HEK293 (cell line): ENCODE data around the gene PLOD3.

ENCODE experiments used
- GLIS2 ChIP-seq: fragments of 450-650 bp; formaldehyde crosslinking; IDR thresholded peaks from 2 replicates; pipeline ENCODE4 v1.5.1; 2016; ENCODE audit warnings: missing biosample characterization, missing genetic modification characterization
- IKZF3 ChIP-seq: fragments of 450-650 bp; IDR thresholded peaks from 2 replicates; pipeline ENCODE4 v1.5.0; 2018; ENCODE audit warnings: missing biosample characterization, mild to moderate bottlenecking, missing genetic modification characterization, moderate library complexity
- MYNN ChIP-seq: fragments of 450-650 bp; formaldehyde crosslinking; IDR thresholded peaks from 2 replicates; pipeline ENCODE4 v1.5.1; 2016; ENCODE audit warnings: missing biosample characterization, missing genetic modification characterization, borderline replicate concordance
- MZF1 ChIP-seq: fragments of 450-650 bp; formaldehyde crosslinking; IDR thresholded peaks from 2 replicates; pipeline ENCODE4 v1.5.1; 2017; ENCODE audit warnings: missing biosample characterization, missing genetic modification characterization, borderline replicate concordance
- PRDM2 ChIP-seq: fragments of 450-650 bp; formaldehyde crosslinking; IDR thresholded peaks from 2 replicates; pipeline ENCODE4 v1.5.1; 2016; ENCODE audit warnings: missing biosample characterization, missing genetic modification characterization, borderline replicate concordance
- ZBTB8A ChIP-seq: fragments of 450-650 bp; formaldehyde crosslinking; IDR thresholded peaks from 2 replicates; pipeline ENCODE4 v1.5.1; 2016; ENCODE audit warnings: missing biosample characterization, missing genetic modification characterization
- ZNF148 ChIP-seq: fragments of 450-650 bp; formaldehyde crosslinking; IDR thresholded peaks from 2 replicates; pipeline ENCODE4 v1.5.0; 2017; ENCODE audit warnings: missing biosample characterization, missing genetic modification characterization, borderline replicate concordance
- ZNF23 ChIP-seq: fragments of 450-650 bp; formaldehyde crosslinking; IDR thresholded peaks from 2 replicates; pipeline ENCODE4 v1.5.1; 2016; ENCODE audit warnings: missing biosample characterization, missing genetic modification characterization, borderline replicate concordance
- ZNF366 ChIP-seq: fragments of 450-650 bp; formaldehyde crosslinking; conservative IDR thresholded peaks from 2 replicates; pipeline ENCODE4 v1.5.1; 2016; ENCODE audit warnings: missing biosample characterization, missing genetic modification characterization
- ZNF48 ChIP-seq: fragments of 450-650 bp; formaldehyde crosslinking; IDR thresholded peaks from 2 replicates; pipeline ENCODE4 v1.5.1; 2016; ENCODE audit warnings: missing biosample characterization, missing genetic modification characterization
- ZNF624 ChIP-seq: fragments of 450-650 bp; formaldehyde crosslinking; IDR thresholded peaks from 2 replicates; pipeline ENCODE4 v1.5.1; 2017; ENCODE audit warnings: missing biosample characterization, missing genetic modification characterization
- ZNF747 ChIP-seq: fragments of 450-650 bp; formaldehyde crosslinking; IDR thresholded peaks from 2 replicates; pipeline ENCODE4 v1.5.1; 2016; ENCODE audit warnings: missing biosample characterization, missing genetic modification characterization
- ZNF791 ChIP-seq: fragments of 450-650 bp; formaldehyde crosslinking; IDR thresholded peaks from 2 replicates; pipeline ENCODE4 v1.5.1; 2016; ENCODE audit warnings: missing biosample characterization, missing genetic modification characterization
- ZSCAN16 ChIP-seq: fragments of 450-650 bp; formaldehyde crosslinking; IDR thresholded peaks from 2 replicates; pipeline ENCODE4 v1.5.1; 2016; ENCODE audit warnings: missing biosample characterization, missing genetic modification characterization
- ZSCAN4 ChIP-seq: fragments of 450-650 bp; formaldehyde crosslinking; IDR thresholded peaks from 2 replicates; pipeline ENCODE4 v1.5.1; 2017; ENCODE audit warnings: missing biosample characterization, missing genetic modification characterization
- TF ChIP-seq, protein P1 (sequence below): IDR thresholded peaks from 2 replicates; pipeline ENCODE4 v1.6.1; 2011; ENCODE audit warnings: mild to moderate bottlenecking, low read depth, low read length, borderline replicate concordance
- TF ChIP-seq, protein P2 (sequence below): fragments of 450-650 bp; formaldehyde crosslinking; IDR thresholded peaks from 2 replicates; pipeline ENCODE4 v1.5.1; 2016; ENCODE audit warnings: missing biosample characterization, missing genetic modification characterization, borderline replicate concordance
- TF ChIP-seq, protein P3 (sequence below): fragments of 450-650 bp; formaldehyde crosslinking; IDR thresholded peaks from 2 replicates; pipeline ENCODE4; 2016; ENCODE audit warnings: missing biosample characterization, missing genetic modification characterization

PLOD3 gene

DNA sequence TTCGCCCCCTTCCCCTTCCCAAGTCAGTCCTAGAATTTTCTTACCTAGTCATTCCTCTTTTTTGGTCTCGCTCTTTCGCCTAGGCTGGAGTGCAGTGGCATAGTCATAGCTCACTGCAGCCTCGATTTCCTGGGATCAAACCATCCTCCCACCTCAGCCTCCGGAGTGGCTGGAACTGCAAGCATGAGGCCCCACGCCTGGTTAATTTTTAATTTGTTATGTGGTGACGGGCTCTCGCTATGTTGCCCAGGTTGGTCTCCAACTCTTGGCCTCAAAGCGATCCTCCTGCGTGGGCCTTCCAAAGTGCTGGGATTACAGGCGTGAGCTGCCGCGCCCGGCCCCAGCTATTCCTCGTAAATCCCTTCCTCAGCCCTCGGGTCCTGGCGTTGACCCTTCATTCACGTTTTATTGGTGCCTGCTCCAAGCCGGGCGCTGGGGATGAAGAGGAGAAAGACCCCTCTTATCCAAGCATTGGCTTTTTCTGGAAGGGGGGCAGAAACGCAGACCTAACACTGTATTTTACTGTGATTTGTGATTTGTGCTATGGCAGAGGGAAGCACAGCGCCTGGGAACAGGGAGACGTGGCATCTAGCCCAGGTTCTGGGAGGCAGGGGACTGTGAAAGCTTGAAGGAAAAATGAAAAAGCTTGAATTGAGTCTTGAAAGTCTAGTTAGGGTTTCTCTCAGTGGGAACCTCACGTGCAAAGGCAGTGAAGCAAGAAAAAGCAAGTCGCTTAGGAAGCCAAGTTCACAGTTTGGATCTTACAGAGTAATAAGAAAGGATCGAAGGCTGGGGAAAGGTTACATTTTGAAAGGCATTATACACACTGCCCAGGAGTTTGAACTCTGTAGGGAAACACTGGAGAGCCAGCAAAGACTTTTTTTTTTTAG lies 1.1 kb upstream of the PLOD3 start (continued):
- no peak for TF ChIP-seq MZF1
- TF ChIP-seq ZSCAN4 (tag by site-specific recombination): no peak
- TF ChIP-seq ZNF366: no peak
- TF ChIP-seq, protein P1, sequence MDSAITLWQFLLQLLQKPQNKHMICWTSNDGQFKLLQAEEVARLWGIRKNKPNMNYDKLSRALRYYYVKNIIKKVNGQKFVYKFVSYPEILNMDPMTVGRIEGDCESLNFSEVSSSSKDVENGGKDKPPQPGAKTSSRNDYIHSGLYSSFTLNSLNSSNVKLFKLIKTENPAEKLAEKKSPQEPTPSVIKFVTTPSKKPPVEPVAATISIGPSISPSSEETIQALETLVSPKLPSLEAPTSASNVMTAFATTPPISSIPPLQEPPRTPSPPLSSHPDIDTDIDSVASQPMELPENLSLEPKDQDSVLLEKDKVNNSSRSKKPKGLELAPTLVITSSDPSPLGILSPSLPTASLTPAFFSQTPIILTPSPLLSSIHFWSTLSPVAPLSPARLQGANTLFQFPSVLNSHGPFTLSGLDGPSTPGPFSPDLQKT: no peak
- no peak for TF ChIP-seq ZNF791 (tag by site-specific recombination)
- no peak for TF ChIP-seq ZNF624 (tag by site-specific recombination)
- TF ChIP-seq ZBTB8A: no peak
- TF ChIP-seq PRDM2 (tag by site-specific recombination): no peak
- TF ChIP-seq, protein P2, sequence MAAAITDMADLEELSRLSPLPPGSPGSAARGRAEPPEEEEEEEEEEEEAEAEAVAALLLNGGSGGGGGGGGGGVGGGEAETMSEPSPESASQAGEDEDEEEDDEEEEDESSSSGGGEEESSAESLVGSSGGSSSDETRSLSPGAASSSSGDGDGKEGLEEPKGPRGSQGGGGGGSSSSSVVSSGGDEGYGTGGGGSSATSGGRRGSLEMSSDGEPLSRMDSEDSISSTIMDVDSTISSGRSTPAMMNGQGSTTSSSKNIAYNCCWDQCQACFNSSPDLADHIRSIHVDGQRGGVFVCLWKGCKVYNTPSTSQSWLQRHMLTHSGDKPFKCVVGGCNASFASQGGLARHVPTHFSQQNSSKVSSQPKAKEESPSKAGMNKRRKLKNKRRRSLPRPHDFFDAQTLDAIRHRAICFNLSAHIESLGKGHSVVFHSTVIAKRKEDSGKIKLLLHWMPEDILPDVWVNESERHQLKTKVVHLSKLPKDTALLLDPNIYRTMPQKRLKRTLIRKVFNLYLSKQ (tag by site-specific recombination): no peak
- TF ChIP-seq, protein P3, sequence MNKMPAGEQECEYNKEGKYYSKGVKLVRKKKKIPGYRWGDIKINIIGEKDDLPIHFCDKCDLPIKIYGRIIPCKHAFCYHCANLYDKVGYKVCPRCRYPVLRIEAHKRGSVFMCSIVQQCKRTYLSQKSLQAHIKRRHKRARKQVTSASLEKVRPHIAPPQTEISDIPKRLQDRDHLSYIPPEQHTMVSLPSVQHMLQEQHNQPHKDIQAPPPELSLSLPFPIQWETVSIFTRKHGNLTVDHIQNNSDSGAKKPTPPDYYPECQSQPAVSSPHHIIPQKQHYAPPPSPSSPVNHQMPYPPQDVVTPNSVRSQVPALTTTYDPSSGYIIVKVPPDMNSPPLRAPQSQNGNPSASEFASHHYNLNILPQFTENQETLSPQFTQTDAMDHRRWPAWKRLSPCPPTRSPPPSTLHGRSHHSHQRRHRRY (tag by site-specific recombination): no peak
- TF ChIP-seq MYNN (tag by site-specific recombination): no peak
- no peak for TF ChIP-seq GLIS2 (tag by site-specific recombination)
- TF ChIP-seq ZSCAN16 (tag by site-specific recombination): no peak
- no peak for TF ChIP-seq ZNF23 (tag by site-specific recombination)
- no peak for TF ChIP-seq ZNF48 (tag by site-specific recombination)
- no peak; the same call in 1 of the 2 replicates for TF ChIP-seq IKZF3
- no peak for TF ChIP-seq ZNF148 (tag by site-specific recombination)
- TF ChIP-seq ZNF747 (tag by site-specific recombination): no peak
